B cell (primary cell): ENCODE results near the gene HAUS7.

Experiments used
- EZH2 ChIP-seq: IDR thresholded peaks from 2 replicates; pipeline ENCODE4 v1.6.1; 2012; ENCODE audit warnings: borderline replicate concordance, low read depth, mild to moderate bottlenecking, moderate library complexity, low read length; ENCODE audit not compliant: insufficient read depth, poor library complexity, severe bottlenecking
- TF ChIP-seq, protein P1 (sequence below): fragments of 200-600 bp; IDR thresholded peaks from one replicate; pipeline ENCODE4 v1.8.0; 2022; ENCODE audit warnings: antibody characterized with exemption, mild to moderate bottlenecking

DNA sequence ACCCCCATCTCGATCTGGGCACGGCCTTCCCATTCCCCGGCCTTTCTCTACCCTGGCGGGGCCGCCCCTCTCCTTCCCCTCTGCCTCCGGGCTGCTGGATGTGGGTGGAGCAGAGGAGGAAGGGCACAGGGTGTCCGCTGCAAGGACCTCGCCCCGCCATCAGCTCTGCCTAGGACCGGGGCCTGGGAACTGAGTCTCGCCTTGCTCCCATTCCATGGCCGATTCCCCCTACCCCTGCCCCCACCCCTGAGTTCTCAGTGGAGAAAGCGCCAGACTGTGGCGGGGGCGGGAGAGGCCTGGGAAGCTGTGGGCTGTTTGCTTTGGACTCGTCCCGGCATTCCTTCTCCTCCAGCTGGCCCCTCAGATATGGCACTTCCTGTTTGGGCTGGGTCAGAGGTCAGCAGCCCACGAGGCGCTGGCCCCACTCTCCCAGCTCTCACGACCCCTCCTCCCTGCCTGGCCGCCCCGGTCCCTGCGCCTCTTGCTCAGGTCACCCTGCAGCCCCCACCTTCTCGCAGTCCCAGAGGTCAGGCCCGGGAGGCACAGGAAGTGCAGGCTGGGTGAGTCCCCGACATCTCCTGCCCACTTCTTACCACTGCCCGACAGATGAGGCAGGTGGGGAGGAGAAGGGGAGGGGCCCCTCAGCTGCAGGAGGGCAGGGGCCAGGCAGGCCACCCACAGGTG, 18.0 kb upstream of the HAUS7 start:
- TF ChIP-seq, protein P1, sequence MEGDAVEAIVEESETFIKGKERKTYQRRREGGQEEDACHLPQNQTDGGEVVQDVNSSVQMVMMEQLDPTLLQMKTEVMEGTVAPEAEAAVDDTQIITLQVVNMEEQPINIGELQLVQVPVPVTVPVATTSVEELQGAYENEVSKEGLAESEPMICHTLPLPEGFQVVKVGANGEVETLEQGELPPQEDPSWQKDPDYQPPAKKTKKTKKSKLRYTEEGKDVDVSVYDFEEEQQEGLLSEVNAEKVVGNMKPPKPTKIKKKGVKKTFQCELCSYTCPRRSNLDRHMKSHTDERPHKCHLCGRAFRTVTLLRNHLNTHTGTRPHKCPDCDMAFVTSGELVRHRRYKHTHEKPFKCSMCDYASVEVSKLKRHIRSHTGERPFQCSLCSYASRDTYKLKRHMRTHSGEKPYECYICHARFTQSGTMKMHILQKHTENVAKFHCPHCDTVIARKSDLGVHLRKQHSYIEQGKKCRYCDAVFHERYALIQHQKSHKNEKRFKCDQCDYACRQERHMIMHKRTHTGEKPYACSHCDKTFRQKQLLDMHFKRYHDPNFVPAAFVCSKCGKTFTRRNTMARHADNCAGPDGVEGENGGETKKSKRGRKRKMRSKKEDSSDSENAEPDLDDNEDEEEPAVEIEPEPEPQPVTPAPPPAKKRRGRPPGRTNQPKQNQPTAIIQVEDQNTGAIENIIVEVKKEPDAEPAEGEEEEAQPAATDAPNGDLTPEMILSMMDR, result no peak
- no peak for TF ChIP-seq EZH2
